Measurements from ENCODE around the gene MEDAG. TPM values are rescaled to one million over a fixed set of nuclear protein-coding genes. Genes with fewer than 3 reads are reported as not detected.

Gene MEDAG
- total RNA-seq, 1 experiment from 2014 or later, result 1.6 TPM

- peaks cover 9% of the 10 kb centered on the region for H3K4me1 Mint-ChIP-seq (ENCODE audit: low read depth, unreplicated experiment)
- TF ChIP-seq CTCF (IDR thresholded peaks at IDR 0.05; ENCODE audit: unreplicated experiment), result no peak
- no peak overlapping the region for H3K27ac Mint-ChIP-seq (ENCODE audit: unreplicated experiment)
- H3K4me3 Mint-ChIP-seq (ENCODE audit: low read depth, unreplicated experiment), result no peak overlapping the region
- H3K27me3 Mint-ChIP-seq (ENCODE audit: unreplicated experiment), result peaks cover 20% of the 10 kb centered on the region
- no peaks in the 10 kb centered on the region for H3K9me3 Mint-ChIP-seq (ENCODE audit: low read depth, unreplicated experiment)
- no peak for DNase-seq
- CTCF ChIA-PET, result no interaction called here
- no TSS peak for BruUV-seq (replicated peaks)
- H3K36me3 Mint-ChIP-seq (ENCODE audit: insufficient read depth, unreplicated experiment), result no peaks in the 10 kb centered on the region
- intact Hi-C loops (cut with micrococcal nuclease; ENCODE audit: unreplicated experiment), result no loop called here
These were observed 12.8 kb downstream of the MEDAG start for GRCh38 chr13:30918662-30919405.

- Mint-ChIP-seq H3K4me1 (ENCODE audit: low read depth, unreplicated experiment) (peaks cover 9% of the 10 kb centered on the region), H3K27me3 (ENCODE audit: unreplicated experiment) (peaks cover 10% of the 10 kb centered on the region), H3K4me3 (ENCODE audit: low read depth, unreplicated experiment) (no peak overlapping the region), H3K27ac (ENCODE audit: unreplicated experiment) (no peak overlapping the region), H3K9me3 (ENCODE audit: low read depth, unreplicated experiment) (no peaks in the 10 kb centered on the region), H3K36me3 (ENCODE audit: insufficient read depth, unreplicated experiment) (no peaks in the 10 kb centered on the region)
- CTCF ChIA-PET, result interaction anchor here (1.2 kb wide), 1 partner anchor 103 kb away, joined by 3 read pairs; no protein-coding TSS in a partner anchor
- TF ChIP-seq CTCF (IDR thresholded peaks at IDR 0.05; ENCODE audit: unreplicated experiment), result no peak
- no peak for DNase-seq
- no TSS peak for BruUV-seq (replicated peaks)
- intact Hi-C loops (cut with micrococcal nuclease; ENCODE audit: unreplicated experiment), result loop anchor here (10.0 kb wide), 1 partner anchor 54 kb away; no protein-coding TSS in a partner anchor
These were observed 14.3 kb downstream of the MEDAG start for GRCh38 chr13:30920162-30920909.

- intact Hi-C loops (cut with micrococcal nuclease; ENCODE audit: unreplicated experiment), result loop anchor here (10.0 kb wide), 1 partner anchor 51 kb away; no protein-coding TSS in a partner anchor
- Mint-ChIP-seq H3K4me1 (ENCODE audit: low read depth, unreplicated experiment) (peaks cover 19% of the 10 kb centered on the region), H3K36me3 (ENCODE audit: insufficient read depth, unreplicated experiment) (peaks cover 8% of the 10 kb centered on the region), H3K27me3 (ENCODE audit: unreplicated experiment) (no peaks in the 10 kb centered on the region), H3K9me3 (ENCODE audit: low read depth, unreplicated experiment) (no peaks in the 10 kb centered on the region), H3K27ac (ENCODE audit: unreplicated experiment) (no peak overlapping the region), H3K4me3 (ENCODE audit: low read depth, unreplicated experiment) (no peak overlapping the region)
- BruUV-seq (replicated peaks), result no TSS peak
- no peak for TF ChIP-seq CTCF (IDR thresholded peaks at IDR 0.05; ENCODE audit: unreplicated experiment)
- CTCF ChIA-PET, result no interaction called here
- no peak for DNase-seq
These were observed 17.3 kb downstream of the MEDAG start for GRCh38 chr13:30923418-30923817.

GRCh38 chr13:30924721-30925120 is 18.6 kb downstream of the MEDAG start:
- Mint-ChIP-seq H3K27me3 (ENCODE audit: unreplicated experiment) (no peaks in the 10 kb centered on the region), H3K27ac (ENCODE audit: unreplicated experiment) (no peak overlapping the region), H3K4me3 (ENCODE audit: low read depth, unreplicated experiment) (no peak overlapping the region), H3K9me3 (ENCODE audit: low read depth, unreplicated experiment) (no peaks in the 10 kb centered on the region), H3K36me3 (ENCODE audit: insufficient read depth, unreplicated experiment) (peaks cover 8% of the 10 kb centered on the region), H3K4me1 (ENCODE audit: low read depth, unreplicated experiment) (peaks cover 32% of the 10 kb centered on the region)
- no peak for TF ChIP-seq CTCF (IDR thresholded peaks at IDR 0.05; ENCODE audit: unreplicated experiment)
- intact Hi-C loops (cut with micrococcal nuclease; ENCODE audit: unreplicated experiment), result loop anchor here (10.0 kb wide), 1 partner anchor 50 kb away; no protein-coding TSS in a partner anchor
- BruUV-seq (replicated peaks), result no TSS peak
- no peak for DNase-seq
- CTCF ChIA-PET, result no interaction called here
